Measurements from ENCODE around the gene NPIPB8.

DNA sequence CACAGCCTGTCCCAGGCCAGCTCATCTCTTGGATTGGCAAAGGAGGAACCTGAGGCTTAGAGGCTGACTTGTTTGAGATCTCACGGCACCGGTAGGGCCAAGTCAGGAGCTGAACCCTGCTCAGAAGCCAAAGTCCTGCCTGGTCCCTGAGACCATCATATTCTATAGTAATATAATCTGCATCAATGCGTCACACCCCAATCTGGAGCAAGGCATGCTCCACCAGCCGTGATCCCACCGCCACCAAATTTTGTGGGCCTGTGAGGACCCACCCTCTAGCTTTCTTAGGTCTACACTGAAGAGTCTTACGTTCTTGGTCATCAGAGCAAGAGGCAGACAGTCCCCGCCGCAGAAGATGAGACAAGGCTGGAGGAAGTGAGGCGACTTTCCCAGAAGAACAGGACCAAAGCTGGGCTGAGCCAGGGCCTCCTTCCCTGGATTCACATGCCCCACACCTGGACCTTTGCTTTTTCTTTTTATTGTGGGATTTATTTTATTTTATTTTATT lies 30.7 kb upstream of the NPIPB8 start:
- TF ChIP-seq, protein P1, sequence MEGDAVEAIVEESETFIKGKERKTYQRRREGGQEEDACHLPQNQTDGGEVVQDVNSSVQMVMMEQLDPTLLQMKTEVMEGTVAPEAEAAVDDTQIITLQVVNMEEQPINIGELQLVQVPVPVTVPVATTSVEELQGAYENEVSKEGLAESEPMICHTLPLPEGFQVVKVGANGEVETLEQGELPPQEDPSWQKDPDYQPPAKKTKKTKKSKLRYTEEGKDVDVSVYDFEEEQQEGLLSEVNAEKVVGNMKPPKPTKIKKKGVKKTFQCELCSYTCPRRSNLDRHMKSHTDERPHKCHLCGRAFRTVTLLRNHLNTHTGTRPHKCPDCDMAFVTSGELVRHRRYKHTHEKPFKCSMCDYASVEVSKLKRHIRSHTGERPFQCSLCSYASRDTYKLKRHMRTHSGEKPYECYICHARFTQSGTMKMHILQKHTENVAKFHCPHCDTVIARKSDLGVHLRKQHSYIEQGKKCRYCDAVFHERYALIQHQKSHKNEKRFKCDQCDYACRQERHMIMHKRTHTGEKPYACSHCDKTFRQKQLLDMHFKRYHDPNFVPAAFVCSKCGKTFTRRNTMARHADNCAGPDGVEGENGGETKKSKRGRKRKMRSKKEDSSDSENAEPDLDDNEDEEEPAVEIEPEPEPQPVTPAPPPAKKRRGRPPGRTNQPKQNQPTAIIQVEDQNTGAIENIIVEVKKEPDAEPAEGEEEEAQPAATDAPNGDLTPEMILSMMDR (conservative IDR thresholded peaks at IDR 0.05), result no peak
- no peak for TF ChIP-seq EZH2 (IDR thresholded peaks at IDR 0.05; ENCODE audit: low read depth)

All from PC-9 (cell line).